SK-N-SH (cell line): ENCODE data around the gene CD96. TPM values are rescaled to one million over a fixed set of nuclear protein-coding genes. Genes with fewer than 3 reads are reported as not detected.

Source experiments
- CTCF ChIA-PET: fragments of 300-600, 350-600 bp; formaldehyde crosslinking; extraction: SDS; loops from one replicate; lab custom pipeline; 2021; lab: Yijun Ruan, JAX
- POLR2A ChIA-PET: fragments of 350-600 bp; sonication (Branson Sonifier 250); formaldehyde crosslinking; extraction: SDS; loops from one replicate; lab custom pipeline; 2020; ENCODE audit warnings: antibody characterized with exemption, inconsistent platforms; lab: Yijun Ruan, JAX
- DNase-seq: peaks from one replicate; pipeline ENCODE4 v3.0.0; 2012
- H2AFZ ChIP-seq: fragments of 200-600 bp; sonication (generic); 2 replicates; pipeline ENCODE4 v1.8.1; 2016; ENCODE audit warnings: antibody characterized with exemption, mild to moderate bottlenecking, low read depth
- H3F3A ChIP-seq: fragments of 200-600 bp; sonication (generic); replicated peaks from 2 replicates; pipeline ENCODE3; 2016; ENCODE audit warnings: antibody characterized with exemption, mild to moderate bottlenecking; ENCODE audit not compliant: insufficient read depth
- H3K27ac ChIP-seq, 2 experiments: fragments of 200-500 bp in 1 of 2; fragments of 200-600 bp in 1 of 2; sonication (Bioruptor generic) in 1 of 2; sonication (generic), shearing (Covaris generic) in 1 of 2; 2 replicates each; pipeline versions ENCODE4 v1.5.1 to v1.6.1; 2014 to 2016; ENCODE audit warnings: low read depth in 2 of 2, inconsistent platforms in 1 of 2, low read length in 1 of 2, mild to moderate bottlenecking in 1 of 2, mixed read lengths in 1 of 2
- H3K27me3 ChIP-seq: fragments of 200-600 bp; sonication (generic), shearing (Covaris generic); 2 replicates; pipeline ENCODE4 v1.6.1; 2016; ENCODE audit warnings: mixed run types; ENCODE audit not compliant: insufficient read depth
- H3K36me3 ChIP-seq, 2 experiments: fragments of 200-500 bp in 1 of 2; fragments of 200-600 bp in 1 of 2; sonication (Bioruptor generic) in 1 of 2; sonication (generic) in 1 of 2; replicated peaks in 1 of 2; 2 replicates each; pipeline versions ENCODE3 to v1.5.1; 2014 to 2016; ENCODE audit warnings: low read length in 1 of 2, mild to moderate bottlenecking in 1 of 2; ENCODE audit not compliant: insufficient read depth in 2 of 2, control insufficient read depth in 1 of 2
- H3K4me1 ChIP-seq, 2 experiments: fragments of 200-500 bp in 1 of 2; fragments of 200-600 bp in 1 of 2; sonication (Bioruptor generic) in 1 of 2; sonication (generic), shearing (Covaris generic) in 1 of 2; 2 replicates each; pipeline versions ENCODE4 v1.5.1 to v1.6.1; 2014 to 2016; ENCODE audit warnings: low read depth in 1 of 2, low read length in 1 of 2, mixed run types in 1 of 2; ENCODE audit not compliant: insufficient read depth in 2 of 2, control insufficient read depth in 1 of 2
- H3K4me2 ChIP-seq: fragments of 200-600 bp; sonication (generic), shearing (Covaris generic); 2 replicates; pipeline ENCODE4 v1.6.1; 2017; ENCODE audit warnings: mixed run types
- H3K4me3 ChIP-seq, 2 experiments: fragments of 200-500 bp in 1 of 2; fragments of 200-600 bp in 1 of 2; sonication (Bioruptor generic) in 1 of 2; sonication (generic), shearing (Covaris generic) in 1 of 2; 2 replicates each; pipeline versions ENCODE4 v1.5.1 to v1.8.1; 2014 to 2016; ENCODE audit warnings: low read depth in 2 of 2, inconsistent platforms in 1 of 2, low read length in 1 of 2, mild to moderate bottlenecking in 1 of 2, mixed read lengths in 1 of 2, moderate library complexity in 1 of 2
- H3K79me2 ChIP-seq: fragments of 200-600 bp; sonication (generic); 2 replicates; pipeline ENCODE4 v1.8.1; 2017; ENCODE audit warnings: mild to moderate bottlenecking; ENCODE audit not compliant: insufficient read depth
- H3K9ac ChIP-seq: fragments of 200-600 bp; sonication (generic); 2 replicates; pipeline ENCODE4 v1.6.1; 2017; ENCODE audit warnings: mixed run types
- H3K9me2 ChIP-seq: fragments of 200-600 bp; sonication (generic); 2 replicates; pipeline ENCODE4 v1.6.1; 2017; ENCODE audit warnings: mixed run types
- H3K9me3 ChIP-seq: fragments of 200-600 bp; sonication (generic); 2 replicates; pipeline ENCODE4 v1.6.1; 2017; ENCODE audit warnings: mixed run types, mild to moderate bottlenecking, moderate library complexity
- H4K20me1 ChIP-seq: fragments of 200-600 bp; sonication (generic); 2 replicates; pipeline ENCODE4 v1.6.1; 2017; ENCODE audit warnings: mild to moderate bottlenecking, mixed run types; ENCODE audit not compliant: insufficient read depth
- CHD2 ChIP-seq: fragments of 150-350 bp; IDR thresholded peaks from 2 replicates; pipeline ENCODE4 v1.6.1; 2018; ENCODE audit warnings: low read length; ENCODE audit not compliant: partially characterized antibody
- EP300 ChIP-seq, 2 experiments: IDR thresholded peaks; 2 replicates each; pipeline versions ENCODE4 v1.4.0 to v1.6.1; 2012; ENCODE audit warnings: borderline replicate concordance in 1 of 2, low read depth in 1 of 2, low read length in 1 of 2
- FOSL2 ChIP-seq: IDR thresholded peaks from 2 replicates; pipeline ENCODE4 v1.4.0; 2012; ENCODE audit warnings: low read depth, mild to moderate bottlenecking, moderate library complexity, borderline replicate concordance
- FOXM1 ChIP-seq: IDR thresholded peaks from 2 replicates; pipeline ENCODE4 v1.4.0; 2012; ENCODE audit warnings: low read depth, mild to moderate bottlenecking
- GABPA ChIP-seq: IDR thresholded peaks from 2 replicates; pipeline ENCODE4 v1.4.0; 2012; ENCODE audit warnings: low read depth, mild to moderate bottlenecking
- GATA2 ChIP-seq: sonication (generic); formaldehyde crosslinking; IDR thresholded peaks from 2 replicates; pipeline ENCODE4 v1.5.0; 2020; ENCODE audit warnings: mild to moderate bottlenecking, missing genetic modification reagents
- JUND ChIP-seq: IDR thresholded peaks from 2 replicates; pipeline ENCODE4 v1.4.0; 2012
- MEF2A ChIP-seq: IDR thresholded peaks from 2 replicates; pipeline ENCODE4 v1.4.0; 2012; ENCODE audit warnings: low read depth, borderline replicate concordance
- MXI1 ChIP-seq: IDR thresholded peaks from 2 replicates; pipeline ENCODE4 v1.6.1; 2012; ENCODE audit warnings: mild to moderate bottlenecking, low read depth, low read length, improper control_type of control experiment
- NFIC ChIP-seq: IDR thresholded peaks from 2 replicates; pipeline ENCODE4 v1.4.0; 2012; ENCODE audit warnings: borderline replicate concordance
- NRF1 ChIP-seq: IDR thresholded peaks from 2 replicates; pipeline ENCODE4 v1.6.1; 2012; ENCODE audit warnings: low read depth, mild to moderate bottlenecking, low read length
- RAD21 ChIP-seq: IDR thresholded peaks from 2 replicates; pipeline ENCODE4 v1.6.1; 2012; ENCODE audit warnings: mild to moderate bottlenecking, low read length
- RCOR1 ChIP-seq: fragments of 150-350 bp; IDR thresholded peaks from 2 replicates; pipeline ENCODE4 v1.6.1; 2017; ENCODE audit warnings: antibody characterized with exemption, low read length
- RFX5 ChIP-seq: IDR thresholded peaks from 2 replicates; pipeline ENCODE4 v1.6.1; 2012; ENCODE audit warnings: mild to moderate bottlenecking, improper control_type of control experiment, low read length
- SMC3 ChIP-seq: IDR thresholded peaks from 2 replicates; pipeline ENCODE4 v1.6.1; 2012; ENCODE audit warnings: low read depth, low read length, improper control_type of control experiment
- TAF1 ChIP-seq: IDR thresholded peaks from 2 replicates; pipeline ENCODE4 v1.6.1; 2012; ENCODE audit warnings: low read depth, mild to moderate bottlenecking, low read length, moderate library complexity, borderline replicate concordance
- TCF12 ChIP-seq: IDR thresholded peaks from 2 replicates; pipeline ENCODE4 v1.4.0; 2012
- TEAD4 ChIP-seq: IDR thresholded peaks from 2 replicates; pipeline ENCODE4 v1.4.0; 2012; ENCODE audit warnings: mild to moderate bottlenecking, borderline replicate concordance; ENCODE audit not compliant: insufficient read depth
- YY1 ChIP-seq: IDR thresholded peaks from 2 replicates; pipeline ENCODE4 v1.4.0; 2012; ENCODE audit warnings: low read depth, mild to moderate bottlenecking
- WGBS: methylation state at CpG from one replicate; pipeline ENCODE4 v1.1.6; 2017; ENCODE audit warnings: low lambda C conversion rate; 5-methylcytosine and 5-hydroxymethylcytosine counted together
- polyA plus RNA-seq, 3 experiments: library from polyadenylated mRNA; depleted of rRNA; stranded (reverse); fragments of >200 nt; gene quantifications; 2 replicates each; pipeline ENCODE4 v1.2.3, GENCODE V29; 2012
- TF ChIP-seq, protein P1 (sequence below): fragments of 150-350 bp; IDR thresholded peaks from 2 replicates; pipeline ENCODE4 v1.6.1; 2016; ENCODE audit warnings: mild to moderate bottlenecking, low read depth, low read length
- TF ChIP-seq, protein P2 (sequence below): fragments of 200-600 bp; sonication (generic); IDR thresholded peaks from 2 replicates; pipeline ENCODE4 v1.6.1; 2017; ENCODE audit warnings: antibody characterized with exemption, mild to moderate bottlenecking, moderate library complexity
- TF ChIP-seq, protein P3 (sequence below): IDR thresholded peaks from 2 replicates; pipeline ENCODE4; 2012
- TF ChIP-seq, protein P4 (sequence below): IDR thresholded peaks from 2 replicates; pipeline ENCODE4 v1.4.0; 2012; ENCODE audit warnings: low read depth, borderline replicate concordance

The CD96 gene
- polyA plus RNA-seq, 1 of the 3 experiments (the other 2 are of a cell fraction) = 0.02 TPM

DNA sequence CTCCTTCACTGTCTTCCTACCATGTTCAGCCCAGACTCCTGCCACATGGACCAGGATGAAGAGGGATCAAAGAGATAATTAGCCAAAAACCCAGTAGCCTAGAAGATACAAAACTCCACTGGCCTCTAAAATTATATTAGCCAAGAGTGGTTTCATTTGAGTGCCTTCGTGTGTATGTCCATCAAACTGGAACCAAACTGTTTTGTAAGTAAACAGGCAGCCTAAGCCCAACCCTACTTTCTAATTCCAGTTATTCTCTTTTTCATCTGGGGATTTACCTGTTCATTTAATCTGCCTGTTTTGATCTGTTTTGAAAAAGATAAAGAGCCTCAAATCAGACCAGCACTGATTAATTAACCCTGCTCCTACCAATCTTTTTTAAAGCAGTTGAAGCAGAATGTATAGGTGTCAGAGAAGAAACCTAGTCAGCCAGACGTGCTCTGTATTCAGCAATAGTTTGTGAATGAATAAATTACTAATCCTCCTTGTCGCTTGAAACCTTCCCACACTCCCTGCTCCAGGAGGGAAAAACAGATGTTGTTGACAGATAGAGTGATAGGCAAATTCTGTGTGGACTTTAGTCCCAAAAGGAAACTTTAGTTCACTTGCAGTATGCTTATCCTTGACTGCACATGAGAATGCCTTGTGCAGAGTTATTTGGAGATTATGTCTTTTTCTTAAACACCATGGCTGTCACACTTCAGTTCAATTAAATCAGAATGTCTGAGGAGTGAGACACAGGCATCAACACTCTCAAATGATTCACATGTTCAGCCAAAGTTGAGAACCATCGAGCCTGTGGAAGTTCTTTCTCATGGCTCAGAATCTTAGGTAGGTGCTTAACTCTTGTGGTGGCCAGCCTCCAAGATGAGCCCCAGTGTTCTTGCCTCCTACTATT lies 108.6 kb downstream of the CD96 start:
- H3K27ac ChIP-seq = no peak overlapping the region
- WGBS = 37% methylated on average over 4 of the region's 4 CpGs
- no peaks in the 10 kb centered on the region for H3F3A ChIP-seq
- no peaks in the 10 kb centered on the region for H3K9me2 ChIP-seq
- no peak overlapping the region for H3K4me2 ChIP-seq
- no peak for TF ChIP-seq EP300 (IDR thresholded peaks at IDR 0.05; ENCODE audit: borderline replicate concordance in 1 of 2, low read depth in 1 of 2, low read length in 1 of 2)
- TF ChIP-seq, protein P1, sequence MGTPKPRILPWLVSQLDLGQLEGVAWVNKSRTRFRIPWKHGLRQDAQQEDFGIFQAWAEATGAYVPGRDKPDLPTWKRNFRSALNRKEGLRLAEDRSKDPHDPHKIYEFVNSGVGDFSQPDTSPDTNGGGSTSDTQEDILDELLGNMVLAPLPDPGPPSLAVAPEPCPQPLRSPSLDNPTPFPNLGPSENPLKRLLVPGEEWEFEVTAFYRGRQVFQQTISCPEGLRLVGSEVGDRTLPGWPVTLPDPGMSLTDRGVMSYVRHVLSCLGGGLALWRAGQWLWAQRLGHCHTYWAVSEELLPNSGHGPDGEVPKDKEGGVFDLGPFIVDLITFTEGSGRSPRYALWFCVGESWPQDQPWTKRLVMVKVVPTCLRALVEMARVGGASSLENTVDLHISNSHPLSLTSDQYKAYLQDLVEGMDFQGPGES = no peak
- no peak for TF ChIP-seq YY1
- no peak for TF ChIP-seq FOSL2
- no peak for TF ChIP-seq GABPA
- no peak for TF ChIP-seq SMC3
- TF ChIP-seq RAD21 = no peak
- TF ChIP-seq JUND = no peak
- TF ChIP-seq NRF1 = no peak
- no peak for TF ChIP-seq NFIC
- no peak for TF ChIP-seq FOXM1
- no peak for TF ChIP-seq MXI1
- TF ChIP-seq, protein P2, sequence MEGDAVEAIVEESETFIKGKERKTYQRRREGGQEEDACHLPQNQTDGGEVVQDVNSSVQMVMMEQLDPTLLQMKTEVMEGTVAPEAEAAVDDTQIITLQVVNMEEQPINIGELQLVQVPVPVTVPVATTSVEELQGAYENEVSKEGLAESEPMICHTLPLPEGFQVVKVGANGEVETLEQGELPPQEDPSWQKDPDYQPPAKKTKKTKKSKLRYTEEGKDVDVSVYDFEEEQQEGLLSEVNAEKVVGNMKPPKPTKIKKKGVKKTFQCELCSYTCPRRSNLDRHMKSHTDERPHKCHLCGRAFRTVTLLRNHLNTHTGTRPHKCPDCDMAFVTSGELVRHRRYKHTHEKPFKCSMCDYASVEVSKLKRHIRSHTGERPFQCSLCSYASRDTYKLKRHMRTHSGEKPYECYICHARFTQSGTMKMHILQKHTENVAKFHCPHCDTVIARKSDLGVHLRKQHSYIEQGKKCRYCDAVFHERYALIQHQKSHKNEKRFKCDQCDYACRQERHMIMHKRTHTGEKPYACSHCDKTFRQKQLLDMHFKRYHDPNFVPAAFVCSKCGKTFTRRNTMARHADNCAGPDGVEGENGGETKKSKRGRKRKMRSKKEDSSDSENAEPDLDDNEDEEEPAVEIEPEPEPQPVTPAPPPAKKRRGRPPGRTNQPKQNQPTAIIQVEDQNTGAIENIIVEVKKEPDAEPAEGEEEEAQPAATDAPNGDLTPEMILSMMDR = no peak
- H4K20me1 ChIP-seq = no peaks in the 10 kb centered on the region
- POLR2A ChIA-PET = no interaction called here
- no peaks in the 10 kb centered on the region for H3K9me3 ChIP-seq
- no peak for DNase-seq
- no peaks in the 10 kb centered on the region for H3K36me3 ChIP-seq
- no peaks in the 10 kb centered on the region for H3K4me1 ChIP-seq
- no peaks in the 10 kb centered on the region for H3K27me3 ChIP-seq
- CTCF ChIA-PET = no interaction called here
- no peaks in the 10 kb centered on the region for H3K79me2 ChIP-seq
- no peak overlapping the region for H2AFZ ChIP-seq
- no peak overlapping the region for H3K4me3 ChIP-seq
- no peak overlapping the region for H3K9ac ChIP-seq

DNA sequence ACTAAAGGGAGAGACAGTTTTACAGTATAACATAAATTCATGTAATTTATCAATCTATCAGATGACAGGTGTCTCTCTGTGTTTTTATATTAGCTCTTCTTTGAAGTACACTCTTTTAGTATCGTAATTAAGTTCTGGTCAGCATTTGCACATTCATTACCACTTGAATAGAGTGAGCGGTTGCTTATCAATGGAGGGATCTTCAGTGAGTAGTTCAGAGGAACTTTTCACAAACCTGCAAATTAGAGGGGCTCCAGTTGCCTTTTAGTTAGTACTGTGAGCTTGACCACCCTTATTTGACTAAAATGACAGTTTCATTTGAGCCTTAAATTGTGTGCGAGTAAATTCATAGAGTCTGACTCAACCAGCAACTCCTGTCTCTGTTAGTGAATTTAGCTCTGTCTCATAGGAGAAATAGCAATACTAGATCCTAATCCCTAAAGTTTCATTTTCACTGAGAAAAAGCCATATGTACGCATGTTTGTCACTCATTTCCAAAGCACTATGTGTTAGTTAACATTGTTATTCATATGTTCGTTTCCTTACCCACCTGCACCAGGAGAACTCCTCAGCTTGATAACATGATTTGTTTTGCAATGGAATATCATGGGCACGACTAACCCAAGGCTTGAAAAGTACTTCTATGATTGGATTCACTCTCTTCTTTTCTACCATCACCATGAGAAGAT lies 110.6 kb downstream of the CD96 start:
- POLR2A ChIA-PET = no interaction called here
- H3K4me2 ChIP-seq = no peak overlapping the region
- no peak for TF ChIP-seq GATA2 (CRISPR knock-in tag)
- no peak for TF ChIP-seq NRF1
- TF ChIP-seq, protein P3, sequence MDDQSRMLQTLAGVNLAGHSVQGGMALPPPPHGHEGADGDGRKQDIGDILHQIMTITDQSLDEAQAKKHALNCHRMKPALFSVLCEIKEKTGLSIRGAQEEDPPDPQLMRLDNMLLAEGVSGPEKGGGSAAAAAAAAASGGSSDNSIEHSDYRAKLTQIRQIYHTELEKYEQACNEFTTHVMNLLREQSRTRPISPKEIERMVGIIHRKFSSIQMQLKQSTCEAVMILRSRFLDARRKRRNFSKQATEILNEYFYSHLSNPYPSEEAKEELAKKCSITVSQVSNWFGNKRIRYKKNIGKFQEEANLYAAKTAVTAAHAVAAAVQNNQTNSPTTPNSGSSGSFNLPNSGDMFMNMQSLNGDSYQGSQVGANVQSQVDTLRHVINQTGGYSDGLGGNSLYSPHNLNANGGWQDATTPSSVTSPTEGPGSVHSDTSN = no peak
- no peak for TF ChIP-seq TCF12
- TF ChIP-seq RFX5 = no peak
- TF ChIP-seq, protein P4, sequence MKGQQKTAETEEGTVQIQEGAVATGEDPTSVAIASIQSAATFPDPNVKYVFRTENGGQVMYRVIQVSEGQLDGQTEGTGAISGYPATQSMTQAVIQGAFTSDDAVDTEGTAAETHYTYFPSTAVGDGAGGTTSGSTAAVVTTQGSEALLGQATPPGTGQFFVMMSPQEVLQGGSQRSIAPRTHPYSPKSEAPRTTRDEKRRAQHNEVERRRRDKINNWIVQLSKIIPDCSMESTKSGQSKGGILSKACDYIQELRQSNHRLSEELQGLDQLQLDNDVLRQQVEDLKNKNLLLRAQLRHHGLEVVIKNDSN = no peak
- TF ChIP-seq CHD2 = no peak
- no peak for TF ChIP-seq FOSL2
- no peak for TF ChIP-seq JUND
- TF ChIP-seq TEAD4 = no peak
- TF ChIP-seq RAD21 = no peak
- no peak for TF ChIP-seq MEF2A
- no peak for TF ChIP-seq GABPA
- TF ChIP-seq TAF1 = no peak
- TF ChIP-seq YY1 = no peak
- no peak for TF ChIP-seq RCOR1

More for the DNA sequence above, 110.6 kb downstream of the CD96 start:
- H4K20me1 ChIP-seq = no peaks in the 10 kb centered on the region
- no peaks in the 10 kb centered on the region for H3K9me3 ChIP-seq
- H3K4me3 ChIP-seq = no peak overlapping the region
- H3K36me3 ChIP-seq = no peaks in the 10 kb centered on the region
- no peaks in the 10 kb centered on the region for H3K4me1 ChIP-seq
- H3K9ac ChIP-seq = no peak overlapping the region
- 77% methylated on average over 6 of the region's 6 CpGs for WGBS
- no peaks in the 10 kb centered on the region for H3K9me2 ChIP-seq
- CTCF ChIA-PET = interaction anchor here (3.1 kb wide), 1 partner anchor 16 kb away, joined by 16 read pairs; no protein-coding TSS in a partner anchor
- H3F3A ChIP-seq = no peaks in the 10 kb centered on the region
- no peaks in the 10 kb centered on the region for H3K27me3 ChIP-seq
- no peak overlapping the region for H2AFZ ChIP-seq
- DNase-seq = no peak
- no peaks in the 10 kb centered on the region for H3K79me2 ChIP-seq
- no peak overlapping the region for H3K27ac ChIP-seq
